ENCODE results near the gene RHNO1.

- no peak for TF ChIP-seq CTCF (IDR thresholded peaks at IDR 0.05; ENCODE audit: poor library complexity, severe bottlenecking)
- no peak for TF ChIP-seq EZH2 (IDR thresholded peaks at IDR 0.05; ENCODE audit: borderline replicate concordance, insufficient read depth, low read length, poor library complexity, severe bottlenecking)
- no peak for TF ChIP-seq RAD21 (conservative IDR thresholded peaks at IDR 0.05)
- TF ChIP-seq EP300 (conservative IDR thresholded peaks at IDR 0.05; ENCODE audit: poor library complexity, severe bottlenecking), result no peak
- no peak for TF ChIP-seq POLR2AphosphoS5 (IDR thresholded peaks at IDR 0.05)
- no peak for TF ChIP-seq TAF1 (IDR thresholded peaks at IDR 0.05; ENCODE audit: low read depth)
- TF ChIP-seq MXI1 (conservative IDR thresholded peaks at IDR 0.05; ENCODE audit: poor library complexity, severe bottlenecking), result no peak
These were observed 18.7 kb upstream of the RHNO1 start for GRCh38 chr12:2858334-2858733.
